Muscle layer of colon (tissue), 2 donors: ENCODE results near the gene LAMB1.
"Not testable (repeated sequence)": the region's sequence is repeated elsewhere in the genome, so short reads cannot be mapped to it uniquely, and the experiment has no call there.

ENCODE experiments used
- H3K27ac ChIP-seq: one replicate; pipeline ENCODE4 v1.7.0; 2013; ENCODE audit warnings: low read depth, mild to moderate bottlenecking, low read length, moderate library complexity
- H3K27me3 ChIP-seq, 2 donors: one replicate each; pipeline ENCODE4 v1.7.0; 2013; ENCODE audit warnings: low read length in 2 of 2, mild to moderate bottlenecking in 2 of 2; ENCODE audit not compliant: insufficient read depth in 2 of 2, control insufficient read depth in 1 of 2
- H3K36me3 ChIP-seq: one replicate; pipeline ENCODE4 v1.7.0; 2013; ENCODE audit warnings: mild to moderate bottlenecking, low read length; ENCODE audit not compliant: insufficient read depth
- H3K4me1 ChIP-seq: one replicate; pipeline ENCODE4 v1.7.0; 2013; ENCODE audit warnings: mild to moderate bottlenecking, low read length; ENCODE audit not compliant: insufficient read depth
- H3K4me3 ChIP-seq, 2 donors: one replicate each; pipeline ENCODE4 v1.7.0; 2013; ENCODE audit warnings: low read length in 2 of 2, low read depth in 1 of 2, mild to moderate bottlenecking in 1 of 2, moderate library complexity in 1 of 2
- H3K9ac ChIP-seq: one replicate; pipeline ENCODE4 v1.7.0; 2013; ENCODE audit warnings: low read length
- H3K9me3 ChIP-seq: one replicate; pipeline ENCODE4 v1.7.0; 2013; ENCODE audit warnings: mild to moderate bottlenecking, low read length
- donor health status: abdominal sarcoma.
- donor health status: Adenocarcinoma of cecum.

The LAMB1 gene

GRCh38 chr7:107902381-107902780 lies 100.6 kb downstream of the LAMB1 start:
- Histone ChIP-seq H3K27me3 (no peaks in the 10 kb centered on the region), H3K9ac (no peak overlapping the region), H3K4me3 (no peak overlapping the region), H3K9me3 (no peaks in the 10 kb centered on the region), H3K27ac (no peak overlapping the region), H3K4me1 (peaks cover 23% of the 10 kb centered on the region), H3K36me3 (peaks cover 51% of the 10 kb centered on the region)

- H3K9me3 ChIP-seq, result no peaks in the 10 kb centered on the region
- H3K27me3 ChIP-seq, result no peaks in the 10 kb centered on the region
- H3K36me3 ChIP-seq, result peaks cover 33% of the 10 kb centered on the region
- no peak overlapping the region for H3K4me3 ChIP-seq
- H3K27ac ChIP-seq, result no peak overlapping the region
- no peak overlapping the region for H3K9ac ChIP-seq
- peaks cover 36% of the 10 kb centered on the region for H3K4me1 ChIP-seq
Observed at GRCh38 chr7:107900496-107901015, 102.4 kb downstream of the LAMB1 start.

DNA sequence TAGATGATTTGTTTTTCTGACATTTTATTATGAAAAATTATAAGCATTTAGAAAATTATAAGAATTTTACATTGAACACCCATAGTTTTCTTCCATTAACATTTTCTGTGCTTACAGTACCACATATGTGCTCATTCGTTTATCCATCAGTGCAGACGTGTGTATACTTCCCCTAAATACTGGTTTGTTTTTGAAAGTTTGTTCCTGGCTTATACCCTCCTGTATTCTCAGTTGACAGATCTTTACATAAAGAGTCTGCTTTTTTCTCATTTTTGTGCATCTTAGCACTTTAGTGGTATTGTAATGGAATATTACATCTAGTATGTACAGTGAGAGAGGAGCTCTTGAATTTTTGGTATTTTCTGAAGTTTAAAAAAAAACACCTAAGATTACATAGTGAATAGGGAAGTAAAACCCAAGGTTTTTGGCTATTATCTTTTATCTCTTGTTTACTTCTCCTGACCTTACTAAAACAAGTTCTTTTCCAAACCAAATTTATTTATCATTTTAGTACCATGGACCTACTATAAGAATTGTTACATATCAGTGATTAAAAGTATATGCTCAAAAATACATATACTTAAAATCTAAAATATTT lies 103.9 kb downstream of the LAMB1 start:
- Histone ChIP-seq H3K36me3 (peaks cover 29% of the 10 kb centered on the region), H3K27ac (no peak overlapping the region), H3K9ac (no peak overlapping the region), H3K4me3 (no peak overlapping the region), H3K9me3 (no peaks in the 10 kb centered on the region), H3K4me1 (peaks cover 49% of the 10 kb centered on the region), H3K27me3 (no peaks in the 10 kb centered on the region)

DNA sequence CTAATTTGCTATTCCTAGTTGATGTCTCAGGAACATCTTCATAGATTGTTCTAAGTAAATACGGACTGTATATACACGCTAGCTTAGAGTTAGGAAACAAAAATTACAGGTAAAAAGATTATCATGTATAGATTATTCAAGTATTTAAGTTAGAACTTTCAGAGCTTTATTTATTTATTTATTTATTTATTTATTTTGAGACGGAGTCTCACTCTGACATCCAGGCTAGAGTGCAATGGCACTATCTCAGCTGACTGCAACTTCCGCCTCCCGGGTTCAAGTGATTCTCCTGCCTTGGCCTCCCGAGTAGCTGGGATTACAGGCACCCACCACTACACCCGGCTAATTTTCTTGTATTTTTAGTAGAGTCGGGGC lies 110.6 kb downstream of the LAMB1 start:
- H3K9ac ChIP-seq, result peak overlapping the region; percentile 99
- H3K27me3 ChIP-seq, H3K9me3 ChIP-seq, H3K27ac ChIP-seq: not testable (repeated sequence)
- peaks cover 56% of the 10 kb centered on the region for H3K4me1 ChIP-seq
- H3K4me3 ChIP-seq, result peak overlapping the region; percentile 75 to 100
- peaks cover 14% of the 10 kb centered on the region for H3K36me3 ChIP-seq

GRCh38 chr7:107891636-107892366 lies 111.2 kb downstream of the LAMB1 start:
- H3K27me3 ChIP-seq, result no peaks in the 10 kb centered on the region
- H3K4me3 ChIP-seq, result peak overlapping the region; percentile 75 to 100
- peak overlapping the region; percentile 99 for H3K9ac ChIP-seq
- H3K27ac ChIP-seq, result peak overlapping the region; percentile 98
- H3K9me3 ChIP-seq, result no peaks in the 10 kb centered on the region
- H3K36me3 ChIP-seq, result peaks cover 14% of the 10 kb centered on the region
- H3K4me1 ChIP-seq, result peaks cover 52% of the 10 kb centered on the region

DNA sequence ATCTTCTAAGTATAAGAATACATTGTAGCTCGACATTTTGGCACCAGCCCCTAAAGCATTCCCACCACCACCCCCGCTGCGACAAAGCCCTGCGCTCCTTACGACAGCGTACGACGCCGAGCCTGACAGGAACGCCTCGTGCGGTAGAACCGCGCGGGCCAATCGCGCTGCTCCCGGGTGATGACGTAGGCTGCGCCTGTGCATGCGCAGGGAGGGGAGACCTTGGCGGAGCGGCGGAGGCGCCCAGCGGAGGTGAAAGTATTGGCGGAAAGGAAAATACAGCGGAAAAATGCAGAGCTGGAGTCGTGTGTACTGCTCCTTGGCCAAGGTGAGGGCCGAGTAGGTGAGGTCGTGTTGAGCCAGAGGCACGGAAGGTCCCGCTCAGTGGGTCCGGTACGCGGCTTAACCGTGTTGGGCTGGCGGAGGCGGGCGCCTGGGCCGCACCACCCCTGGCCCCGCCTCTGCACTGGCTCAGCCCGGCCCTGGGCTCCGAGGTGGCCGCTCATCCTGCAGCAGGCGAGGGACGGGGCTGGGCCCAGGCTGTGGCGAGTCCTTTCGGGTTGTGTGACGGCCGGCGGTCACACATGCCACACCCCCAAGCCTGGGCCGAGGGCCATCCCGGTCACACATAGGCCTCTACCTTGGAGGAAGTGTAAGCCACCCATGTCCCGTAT lies 111.9 kb downstream of the LAMB1 start, which contains the start of gene DLD:
Gene DLD, plus strand, starts transcription at position 222 of the 674 bp plus-strand sequence. Its CDS starts 68 bp downstream, at position 290.
- H3K9ac ChIP-seq, result peak within 1 kb of the TSS; percentile 99
- H3K27ac ChIP-seq, result peak within 1 kb of the TSS; percentile 98
- H3K27me3 ChIP-seq, result no peaks in the 10 kb centered on the region
- H3K9me3 ChIP-seq, result no peaks in the 10 kb centered on the region
- peaks cover 49% of the 10 kb centered on the region for H3K4me1 ChIP-seq
- peak within 1 kb of the TSS; percentile 75 to 100 for H3K4me3 ChIP-seq
- H3K36me3 ChIP-seq, result peaks cover 14% of the 10 kb centered on the region

- H3K27me3 ChIP-seq, result no peaks in the 10 kb centered on the region
- no peaks in the 10 kb centered on the region for H3K9me3 ChIP-seq
- peak overlapping the region; percentile 98 for H3K27ac ChIP-seq
- peaks cover 13% of the 10 kb centered on the region for H3K36me3 ChIP-seq
- peak overlapping the region; percentile 99 for H3K9ac ChIP-seq
- peak overlapping the region; percentile 75 to 100 for H3K4me3 ChIP-seq
- peaks cover 44% of the 10 kb centered on the region for H3K4me1 ChIP-seq
Observed at GRCh38 chr7:107890493-107890961, 112.4 kb downstream of the LAMB1 start.

DNA sequence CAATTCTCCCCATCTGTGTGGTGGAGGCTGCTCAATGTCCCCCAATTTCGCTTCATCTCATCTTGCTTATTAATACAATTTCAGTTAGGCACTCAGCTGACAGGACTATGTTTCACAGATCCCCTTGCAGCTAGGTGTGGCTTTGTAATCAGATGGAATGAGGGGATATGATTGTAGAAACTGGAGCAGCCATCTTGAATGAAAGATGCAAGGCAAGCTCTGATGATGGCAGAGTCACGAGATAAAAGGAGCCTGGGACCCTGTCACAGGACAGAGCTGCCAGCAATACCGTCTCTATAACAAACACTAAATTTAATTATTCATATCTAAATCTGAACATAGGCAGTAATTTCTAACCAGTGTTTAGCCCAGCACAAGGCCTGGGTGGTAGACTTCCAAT lies 113.0 kb downstream of the LAMB1 start:
- Histone ChIP-seq H3K4me3 (peak overlapping the region in 1 of 2 donors; percentile 100), H3K9ac (peak overlapping the region; percentile 99), H3K27ac (peak overlapping the region; percentile 98), H3K27me3 (no peaks in the 10 kb centered on the region), H3K9me3 (no peaks in the 10 kb centered on the region), H3K36me3 (peaks cover 8% of the 10 kb centered on the region), H3K4me1 (peaks cover 39% of the 10 kb centered on the region)

GRCh38 chr7:107887827-107888226 lies 115.1 kb downstream of the LAMB1 start:
- H3K9ac ChIP-seq, H3K9me3 ChIP-seq, H3K27me3 ChIP-seq, H3K27ac ChIP-seq, H3K4me3 ChIP-seq, H3K36me3 ChIP-seq: not testable (repeated sequence)
- H3K4me1 ChIP-seq, result peaks cover 18% of the 10 kb centered on the region

- Histone ChIP-seq H3K27ac (no peak overlapping the region), H3K4me3 (no peak overlapping the region), H3K27me3 (no peaks in the 10 kb centered on the region), H3K4me1 (no peaks in the 10 kb centered on the region), H3K9ac (no peak overlapping the region), H3K36me3 (no peaks in the 10 kb centered on the region), H3K9me3 (no peaks in the 10 kb centered on the region)
Observed at GRCh38 chr7:107884066-107884818, 118.7 kb downstream of the LAMB1 start.

- Histone ChIP-seq H3K27ac (no peak overlapping the region), H3K4me1 (no peaks in the 10 kb centered on the region), H3K27me3 (no peaks in the 10 kb centered on the region), H3K9ac (no peak overlapping the region), H3K36me3 (no peaks in the 10 kb centered on the region), H3K9me3 (no peaks in the 10 kb centered on the region), H3K4me3 (no peak overlapping the region)
Observed at GRCh38 chr7:107882766-107883165, 120.2 kb downstream of the LAMB1 start.
